CD14-positive monocyte (primary cell): ENCODE measurements around the gene ADAM23. TPM values are rescaled to one million over a fixed set of nuclear protein-coding genes. Genes with fewer than 3 reads are reported as not detected.

Experiments used
- DNase-seq, 3 donors: peaks; one replicate each; pipeline ENCODE4 v3.0.0-alpha.2; 2011 to 2022
- H2AFZ ChIP-seq: 2 replicates; pipeline ENCODE4 v1.6.0; 2012; ENCODE audit warnings: mild to moderate bottlenecking, low read depth, low read length, inconsistent platforms; ENCODE audit not compliant: insufficient read depth, poor library complexity, severe bottlenecking
- H3K27ac ChIP-seq, 2 donors: 1 replicate in 1 of 2; 2 replicates in 1 of 2; pipeline ENCODE4 v1.5.1; 2012 to 2013; ENCODE audit warnings: low read length in 2 of 2, control low read depth in 1 of 2, inconsistent platforms in 1 of 2, low read depth in 1 of 2, mild to moderate bottlenecking in 1 of 2
- H3K27me3 ChIP-seq, 2 donors: one replicate each; pipeline versions ENCODE4 v1.6.0 to v1.6.1; 2011 to 2013; ENCODE audit warnings: low read length in 2 of 2; ENCODE audit not compliant: control insufficient read depth in 2 of 2, insufficient read depth in 2 of 2
- H3K36me3 ChIP-seq, 2 donors: replicated peaks in 1 of 2; 1 replicate in 1 of 2; 2 replicates in 1 of 2; pipeline versions ENCODE4 v1.5.1 to v1.6.1; 2012 to 2013; ENCODE audit warnings: low read length in 2 of 2, control low read depth in 1 of 2, inconsistent platforms in 1 of 2, mild to moderate bottlenecking in 1 of 2; ENCODE audit not compliant: insufficient read depth in 2 of 2, control insufficient read depth in 1 of 2
- H3K4me1 ChIP-seq, 2 donors: 1 replicate in 1 of 2; 2 replicates in 1 of 2; pipeline versions ENCODE4 v1.5.1 to v1.6.1; 2012 to 2013; ENCODE audit warnings: low read length in 2 of 2, control low read depth in 1 of 2, inconsistent platforms in 1 of 2, mild to moderate bottlenecking in 1 of 2, moderate library complexity in 1 of 2; ENCODE audit not compliant: insufficient read depth in 2 of 2, control insufficient read depth in 1 of 2
- H3K4me2 ChIP-seq: replicated peaks from 2 replicates; pipeline ENCODE3; 2012; ENCODE audit warnings: low read length, moderate library complexity, mild to moderate bottlenecking; ENCODE audit not compliant: poor library complexity, severe bottlenecking; ENCODE audit errors: extremely low read depth
- H3K4me3 ChIP-seq, 3 experiments: fragments of 200-600 bp in 1 of 3; sonication (generic) in 1 of 3; replicated peaks in 1 of 3; 1 replicate in 2 of 3; 2 replicates in 1 of 3; pipeline ENCODE4 v1.5.1; 2011 to 2013; ENCODE audit warnings: low read length in 3 of 3, mild to moderate bottlenecking in 3 of 3, control low read depth in 2 of 3, low read depth in 2 of 3, inconsistent platforms in 1 of 3, moderate library complexity in 1 of 3
- H3K79me2 ChIP-seq: 2 replicates; pipeline ENCODE4 v1.6.0; 2012; ENCODE audit warnings: mild to moderate bottlenecking, control low read depth, inconsistent platforms, low read length, moderate library complexity; ENCODE audit not compliant: insufficient read depth
- H3K9ac ChIP-seq: 2 replicates; pipeline ENCODE4 v1.6.0; 2017; ENCODE audit warnings: low read length, mild to moderate bottlenecking; ENCODE audit not compliant: insufficient read depth, poor library complexity, severe bottlenecking
- H3K9me3 ChIP-seq, 2 donors: replicated peaks in 1 of 2; 1 replicate in 1 of 2; 2 replicates in 1 of 2; pipeline versions ENCODE4 v1.5.1 to v1.6.1; 2012 to 2013; ENCODE audit warnings: low read length in 2 of 2, control low read depth in 1 of 2; ENCODE audit not compliant: control insufficient read depth in 1 of 2, insufficient read depth in 1 of 2
- H4K20me1 ChIP-seq: 2 replicates; pipeline ENCODE4 v1.6.0; 2012; ENCODE audit warnings: mild to moderate bottlenecking, low read length, control low read depth, moderate library complexity; ENCODE audit not compliant: insufficient read depth
- H3K27ac Mint-ChIP-seq, 7 donors: one replicate each; pipeline ENCODE4 v1.8.0; 2020; ENCODE audit warnings: mild to moderate bottlenecking in 7 of 7, mixed read lengths in 7 of 7, moderate library complexity in 6 of 7, inconsistent platforms in 2 of 7
- H3K27me3 Mint-ChIP-seq, 3 donors: one replicate each; pipeline ENCODE4 v1.8.0; 2021 to 2022; ENCODE audit warnings: low read depth in 3 of 3, mild to moderate bottlenecking in 3 of 3, mixed read lengths in 3 of 3, moderate library complexity in 3 of 3, inconsistent platforms in 1 of 3
- H3K36me3 Mint-ChIP-seq, 2 donors: one replicate each; pipeline ENCODE4 v1.8.0; 2020; ENCODE audit warnings: mixed read lengths in 2 of 2, inconsistent platforms in 1 of 2, mild to moderate bottlenecking in 1 of 2
- H3K4me1 Mint-ChIP-seq: one replicate; pipeline ENCODE4 v1.8.0; 2020; ENCODE audit warnings: mild to moderate bottlenecking, mixed read lengths
- H3K4me3 Mint-ChIP-seq, 2 donors: one replicate each; pipeline ENCODE4 v1.8.0; 2020; ENCODE audit warnings: mild to moderate bottlenecking in 2 of 2, mixed read lengths in 2 of 2, moderate library complexity in 1 of 2
- H3K9me3 Mint-ChIP-seq, 7 donors: one replicate each; pipeline ENCODE4 v1.8.0; 2020 to 2022; ENCODE audit warnings: mixed read lengths in 7 of 7, mild to moderate bottlenecking in 6 of 7, moderate library complexity in 6 of 7, inconsistent platforms in 2 of 7
- WGBS: methylation state at CpG from one replicate; pipeline ENCODE4 v1.1.5; 2013; ENCODE audit warnings: missing lambda C conversion rate; ENCODE audit not compliant: insufficient coverage; 5-methylcytosine and 5-hydroxymethylcytosine counted together
- intact Hi-C, 2 donors: fragments of 100-400 bp; cut with micrococcal nuclease; formaldehyde crosslinking; loops; one replicate each; pipeline versions ENCODE4 v1.15.0 to v1.15.1; 2023
- polyA plus RNA-seq, 3 donors: library from polyadenylated mRNA; depleted of rRNA in 1 of 3; unstranded in 2 of 3; stranded (reverse) in 1 of 3; fragments of 300-500 nt in 2 of 3; fragments of >200 nt in 1 of 3; fragmentation: Illumina TruSeq in 2 of 3; gene quantifications; 1 replicate in 2 of 3; 2 replicates in 1 of 3; pipeline ENCODE4 v1.2.3, GENCODE V29; 2012 to 2021
- TF ChIP-seq, protein P1 (sequence below): fragments of 200-600 bp; IDR thresholded peaks from one replicate; pipeline ENCODE4 v1.8.0; 2022; ENCODE audit warnings: antibody characterized with exemption, mild to moderate bottlenecking

Gene ADAM23
- polyA plus RNA-seq, 3 donors = not detected

DNA sequence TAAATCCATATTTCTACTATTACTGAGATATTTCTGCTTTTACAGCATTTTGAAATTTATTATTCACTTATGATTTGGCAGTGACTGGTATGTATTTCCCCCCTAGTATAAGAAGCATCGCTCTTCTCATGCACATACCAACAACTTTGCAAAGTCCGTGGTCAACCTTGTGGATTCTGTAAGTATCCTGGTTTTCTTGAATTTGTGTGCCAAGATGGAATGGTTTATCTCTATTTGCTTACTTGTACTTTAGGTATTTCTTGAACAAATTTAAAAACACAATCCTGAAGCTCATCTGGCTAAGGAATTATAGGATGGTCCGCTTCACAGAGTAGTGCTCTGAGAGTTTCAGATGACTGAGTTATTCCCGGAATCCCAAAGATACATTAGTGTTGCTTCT is 114.0 kb downstream of the ADAM23 start:
- Mint-ChIP-seq H3K4me3 (no peak overlapping the region), H3K4me1 (no peaks in the 10 kb centered on the region), H3K27ac (no peak overlapping the region), H3K9me3 (no peaks in the 10 kb centered on the region), H3K36me3 (no peaks in the 10 kb centered on the region), H3K27me3 (peaks cover 0 to 9% (median 2%) of the 10 kb centered on the region in 3 donors)
- H4K20me1 ChIP-seq = no peaks in the 10 kb centered on the region
- 100% methylated on average over 1 of the region's 4 CpGs for WGBS
- no peaks in the 10 kb centered on the region for H3K9me3 ChIP-seq
- DNase-seq = no peak
- no peaks in the 10 kb centered on the region for H3K4me1 ChIP-seq
- no peak overlapping the region for H3K4me2 ChIP-seq
- no peaks in the 10 kb centered on the region for H3K79me2 ChIP-seq
- H3K9ac ChIP-seq = no peak overlapping the region
- H3K4me3 ChIP-seq = no peak overlapping the region
- TF ChIP-seq, protein P1, sequence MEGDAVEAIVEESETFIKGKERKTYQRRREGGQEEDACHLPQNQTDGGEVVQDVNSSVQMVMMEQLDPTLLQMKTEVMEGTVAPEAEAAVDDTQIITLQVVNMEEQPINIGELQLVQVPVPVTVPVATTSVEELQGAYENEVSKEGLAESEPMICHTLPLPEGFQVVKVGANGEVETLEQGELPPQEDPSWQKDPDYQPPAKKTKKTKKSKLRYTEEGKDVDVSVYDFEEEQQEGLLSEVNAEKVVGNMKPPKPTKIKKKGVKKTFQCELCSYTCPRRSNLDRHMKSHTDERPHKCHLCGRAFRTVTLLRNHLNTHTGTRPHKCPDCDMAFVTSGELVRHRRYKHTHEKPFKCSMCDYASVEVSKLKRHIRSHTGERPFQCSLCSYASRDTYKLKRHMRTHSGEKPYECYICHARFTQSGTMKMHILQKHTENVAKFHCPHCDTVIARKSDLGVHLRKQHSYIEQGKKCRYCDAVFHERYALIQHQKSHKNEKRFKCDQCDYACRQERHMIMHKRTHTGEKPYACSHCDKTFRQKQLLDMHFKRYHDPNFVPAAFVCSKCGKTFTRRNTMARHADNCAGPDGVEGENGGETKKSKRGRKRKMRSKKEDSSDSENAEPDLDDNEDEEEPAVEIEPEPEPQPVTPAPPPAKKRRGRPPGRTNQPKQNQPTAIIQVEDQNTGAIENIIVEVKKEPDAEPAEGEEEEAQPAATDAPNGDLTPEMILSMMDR = no peak
- H2AFZ ChIP-seq = no peak overlapping the region
- no peak overlapping the region for H3K27ac ChIP-seq
- H3K27me3 ChIP-seq = no peaks in the 10 kb centered on the region
- intact Hi-C loops = no loop called here
- no peaks in the 10 kb centered on the region for H3K36me3 ChIP-seq

DNA sequence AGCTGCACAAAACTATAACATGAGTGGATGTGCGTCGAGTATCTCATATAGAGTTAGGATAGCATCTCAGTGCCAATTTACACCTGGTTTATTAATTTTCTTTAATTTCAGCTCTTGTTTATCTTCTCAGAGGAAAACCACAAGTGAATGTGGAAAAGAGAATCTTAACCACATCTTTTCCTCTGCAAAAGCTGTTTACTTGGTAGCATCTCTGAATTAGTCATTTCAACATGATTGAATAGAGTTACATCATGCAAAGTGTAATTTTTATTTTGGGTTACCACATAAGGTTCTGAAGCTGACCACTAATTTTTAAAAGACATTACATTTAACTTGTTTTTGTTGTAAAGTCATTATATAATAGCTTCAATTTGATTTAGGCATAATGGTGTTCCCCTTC is 115.2 kb downstream of the ADAM23 start:
- no peak overlapping the region for H3K4me3 ChIP-seq
- H4K20me1 ChIP-seq = no peaks in the 10 kb centered on the region
- no CpG with 5 or more reads among the region's 2 CpGs for WGBS
- H3K4me2 ChIP-seq = no peak overlapping the region
- H3K79me2 ChIP-seq = no peaks in the 10 kb centered on the region
- Mint-ChIP-seq H3K4me1 (no peaks in the 10 kb centered on the region), H3K27ac (no peak overlapping the region), H3K36me3 (no peaks in the 10 kb centered on the region), H3K27me3 (peaks cover 0 to 9% (median 2%) of the 10 kb centered on the region in 3 donors), H3K9me3 (no peaks in the 10 kb centered on the region), H3K4me3 (no peak overlapping the region)
- intact Hi-C loops = no loop called here
- no peak for DNase-seq
- H3K27me3 ChIP-seq = no peaks in the 10 kb centered on the region
- H3K36me3 ChIP-seq = no peaks in the 10 kb centered on the region
- H3K27ac ChIP-seq = no peak overlapping the region
- no peak overlapping the region for H3K9ac ChIP-seq
- TF ChIP-seq, protein P1 = no peak
- H3K9me3 ChIP-seq = no peaks in the 10 kb centered on the region
- H2AFZ ChIP-seq = no peak overlapping the region
- no peaks in the 10 kb centered on the region for H3K4me1 ChIP-seq
